Measurements from ENCODE around the gene MEF2C. TPM values are rescaled to one million over a fixed set of nuclear protein-coding genes. Genes with fewer than 3 reads are reported as not detected.

MEF2C gene
- total and polyA plus RNA-seq, 4 donors = 27.4 to 77.9 (median 46.3) TPM

Small RNA genes within 50 kb of the gene (small RNA-seq; reads per million reads assigned to genes)
- gene AC008525.2 (ENCODE audit: low replicate concordance) = not detected
